ENCODE data around the gene IKZF2.
"Not testable (repeated sequence)": the region's sequence is repeated elsewhere in the genome, so short reads cannot be mapped to it uniquely, and the experiment has no call there.

Gene IKZF2

DNA sequence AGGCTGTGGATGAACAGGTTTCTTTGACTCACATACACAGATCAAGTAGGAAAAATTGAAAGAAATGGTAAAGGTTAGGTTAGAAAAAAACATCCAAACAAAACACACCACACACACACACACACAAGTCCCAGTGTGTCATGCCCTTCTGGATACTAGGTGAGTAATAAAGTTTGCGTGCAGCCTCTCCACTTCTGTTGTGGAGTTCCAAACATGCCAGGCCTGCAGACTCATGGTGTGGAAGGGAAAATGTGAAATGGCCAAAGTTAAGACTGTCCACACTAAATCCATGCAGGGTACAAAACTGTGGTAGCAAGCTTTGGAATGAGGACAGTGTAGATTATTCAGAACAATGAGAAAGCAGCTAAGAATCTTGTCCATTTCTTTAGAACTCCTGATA is 114.6 kb downstream of the IKZF2 start:
- DNase-seq (ENCODE audit: low read depth), result peak; percentile 21

DNA sequence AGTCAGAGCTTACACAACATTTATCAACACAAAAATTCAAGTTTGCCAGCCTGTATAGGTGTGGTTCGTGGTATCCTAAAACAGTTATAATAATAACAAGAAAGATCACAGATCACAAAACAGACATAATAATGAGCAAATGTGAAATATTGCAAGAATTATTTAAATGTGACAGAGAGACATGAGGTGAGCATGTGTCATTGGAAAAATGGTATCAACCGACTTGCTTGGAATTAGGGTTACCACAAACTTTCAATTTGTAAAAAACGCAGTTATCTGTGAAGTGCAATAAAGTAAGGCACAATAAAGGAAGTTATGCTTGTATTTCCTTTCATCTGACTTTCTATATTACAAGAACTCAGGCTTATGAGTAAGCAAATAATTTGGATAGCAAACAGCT is 116.8 kb downstream of the IKZF2 start:
- DNase-seq (ENCODE audit: low read depth), result no peak

DNA sequence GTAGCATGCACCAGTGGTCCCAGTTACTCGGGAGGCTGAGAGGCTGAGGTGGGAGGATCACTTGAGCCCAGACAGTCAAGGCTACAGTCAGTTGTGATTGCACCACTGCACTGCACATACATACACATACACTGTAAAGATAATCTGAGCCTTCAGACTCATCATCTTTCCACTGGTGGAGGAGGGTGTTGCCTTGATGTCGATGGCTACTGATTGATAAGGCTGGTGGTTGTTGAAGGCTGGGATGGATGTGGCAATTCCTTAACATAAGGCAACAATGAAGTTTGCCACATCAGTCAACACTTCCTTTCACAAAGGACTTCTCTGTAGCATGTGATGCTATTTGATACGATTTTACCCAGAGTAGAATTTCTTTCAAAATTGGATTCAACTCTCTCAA is 118.8 kb downstream of the IKZF2 start:
- no peak for DNase-seq (ENCODE audit: low read depth)

DNA sequence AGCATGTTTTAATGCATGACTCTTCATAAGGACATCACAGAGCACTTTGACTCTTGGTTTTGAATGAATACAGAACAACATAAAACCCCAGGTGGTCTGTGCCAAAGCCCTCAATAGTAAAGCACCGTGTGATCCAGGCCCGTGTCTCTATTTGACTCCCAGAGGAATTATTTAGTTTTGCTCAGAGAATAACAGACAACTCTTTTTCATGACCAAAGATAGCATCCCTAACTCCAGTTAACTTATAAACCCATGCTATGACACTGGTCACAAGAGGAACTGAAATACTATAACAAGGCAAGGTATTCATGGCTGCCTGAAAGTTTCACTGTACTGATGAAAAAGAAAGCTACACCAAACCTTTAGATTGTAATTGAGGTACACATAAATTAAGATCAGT is 128.4 kb downstream of the IKZF2 start:
- DNase-seq (ENCODE audit: low read depth), result no peak

DNA sequence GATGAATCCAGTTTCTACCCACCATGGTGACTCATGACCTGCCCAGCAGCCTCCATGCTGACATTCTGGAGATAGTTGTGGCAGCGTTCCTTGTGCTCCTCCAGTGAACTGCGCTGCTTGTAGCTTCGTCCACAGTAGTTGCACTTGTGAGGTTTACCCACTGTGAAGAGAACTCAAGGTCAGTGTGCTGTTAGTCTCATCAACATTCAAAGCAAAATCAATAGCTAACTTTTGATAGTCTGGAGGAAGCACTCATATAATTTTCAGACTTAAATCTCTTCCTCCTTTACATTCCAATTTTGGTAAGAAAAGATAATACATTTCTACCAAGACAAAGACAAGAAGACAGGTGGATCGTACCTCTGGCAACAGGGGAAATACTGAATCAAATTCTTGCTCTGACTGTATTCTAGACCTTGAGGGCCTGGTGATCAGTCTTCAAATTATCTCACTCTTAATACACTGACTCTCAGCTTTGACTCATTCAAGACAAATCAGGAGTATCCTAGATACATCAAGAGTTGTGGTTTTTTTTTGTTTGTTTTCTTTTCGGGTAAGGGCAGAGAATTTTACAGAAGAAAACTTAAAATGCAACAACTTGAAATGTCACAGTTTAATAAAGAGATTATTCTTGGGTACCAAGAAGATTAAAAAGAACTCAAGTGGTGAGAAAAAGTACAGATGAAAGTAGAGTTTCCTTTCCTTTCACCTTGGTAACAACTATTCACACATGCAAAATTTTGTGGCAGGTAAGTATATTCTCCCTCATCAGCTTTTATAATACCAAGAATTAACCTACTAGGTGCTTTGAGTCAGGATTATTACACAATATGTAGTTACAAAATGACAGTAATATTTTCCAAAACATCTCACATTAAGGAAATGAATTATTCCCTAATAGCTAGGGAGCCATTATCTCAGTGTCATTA is 129.2 kb downstream of the IKZF2 start:
- peak; percentile 33 for DNase-seq (ENCODE audit: low read depth)

DNA sequence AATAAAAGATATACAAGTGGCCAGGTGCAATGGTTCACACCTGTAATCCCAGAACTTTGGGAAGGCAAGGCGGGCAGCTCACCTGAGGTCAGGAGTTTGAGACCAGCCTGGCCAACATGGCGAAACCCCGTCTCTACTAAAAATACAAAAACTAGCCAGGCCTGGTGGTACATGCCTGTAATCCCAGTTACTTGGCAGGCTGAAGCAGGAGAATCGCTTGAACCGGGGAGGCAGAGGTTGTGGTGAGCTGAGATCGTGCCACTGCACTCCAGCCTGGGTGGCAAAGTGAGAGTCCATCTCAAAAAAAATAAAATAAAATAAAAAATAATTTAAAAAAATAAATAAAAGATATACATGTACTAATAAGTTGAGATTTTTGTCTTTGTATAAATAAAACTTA is 130.5 kb downstream of the IKZF2 start:
- not testable (repeated sequence) for DNase-seq (ENCODE audit: low read depth)

DNA sequence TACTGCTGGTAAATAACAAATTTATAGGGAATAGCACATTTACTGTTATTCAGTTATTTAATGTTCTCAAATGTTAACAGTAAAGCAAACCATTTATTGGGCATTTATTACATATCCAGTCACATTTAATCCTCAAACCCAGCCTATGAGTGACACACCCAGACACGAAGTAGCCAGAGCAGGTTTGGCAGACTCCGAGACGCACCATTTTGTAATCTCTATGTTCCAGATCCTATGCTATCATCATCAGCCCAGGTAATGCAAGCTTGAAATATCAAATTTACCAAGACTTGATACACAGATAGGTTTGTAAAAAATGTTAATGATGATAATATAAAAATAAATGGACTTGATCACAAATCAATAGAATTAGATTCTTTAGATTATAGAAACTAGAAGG is 131.1 kb downstream of the IKZF2 start:
- DNase-seq (ENCODE audit: low read depth), result no peak

DNA sequence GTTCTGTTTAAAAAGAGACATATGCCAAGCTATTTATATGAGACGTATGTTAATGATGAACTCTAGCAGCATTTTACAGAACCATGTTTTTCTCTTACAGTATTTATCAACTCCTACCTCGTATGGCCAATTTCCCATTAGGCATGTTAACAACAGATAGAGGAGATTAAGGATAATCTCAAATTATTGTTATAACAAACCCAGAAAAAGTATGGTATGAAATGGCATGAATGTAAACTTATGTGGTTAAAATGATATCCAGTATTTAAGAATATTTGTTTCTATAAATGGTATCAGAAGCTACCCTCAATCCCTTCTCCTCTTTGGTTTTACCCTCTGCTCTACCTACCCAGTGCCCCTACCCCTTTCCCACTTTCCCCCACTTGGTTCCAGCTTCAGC is 132.0 kb downstream of the IKZF2 start:
- DNase-seq (ENCODE audit: low read depth), result no peak

DNA sequence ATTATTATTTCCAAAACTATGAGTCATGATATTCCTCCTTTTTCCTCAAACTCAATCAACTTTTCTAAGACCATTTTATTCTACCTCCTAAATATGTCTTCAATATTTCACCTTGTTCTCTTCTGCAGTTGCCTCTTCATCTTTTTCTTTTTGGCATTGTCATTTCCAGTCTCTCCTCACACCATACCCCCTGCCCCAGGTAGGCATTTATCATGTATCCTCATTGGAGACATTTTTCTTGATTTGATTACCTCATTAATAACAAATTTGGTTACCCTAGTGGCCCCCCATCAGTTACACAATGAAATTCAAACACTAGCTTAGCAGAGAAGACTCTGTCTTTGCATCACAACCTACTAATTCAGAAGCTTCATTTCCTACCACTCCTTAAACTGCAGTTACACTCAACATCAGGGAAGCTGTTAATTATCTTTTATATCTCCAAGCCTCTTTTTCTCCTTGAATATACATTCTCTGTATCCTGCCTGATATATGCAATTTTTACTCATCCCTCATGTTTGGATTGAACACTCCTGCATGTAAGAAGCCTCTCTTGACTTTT is 133.0 kb downstream of the IKZF2 start:
- no peak for DNase-seq (ENCODE audit: low read depth)

DNA sequence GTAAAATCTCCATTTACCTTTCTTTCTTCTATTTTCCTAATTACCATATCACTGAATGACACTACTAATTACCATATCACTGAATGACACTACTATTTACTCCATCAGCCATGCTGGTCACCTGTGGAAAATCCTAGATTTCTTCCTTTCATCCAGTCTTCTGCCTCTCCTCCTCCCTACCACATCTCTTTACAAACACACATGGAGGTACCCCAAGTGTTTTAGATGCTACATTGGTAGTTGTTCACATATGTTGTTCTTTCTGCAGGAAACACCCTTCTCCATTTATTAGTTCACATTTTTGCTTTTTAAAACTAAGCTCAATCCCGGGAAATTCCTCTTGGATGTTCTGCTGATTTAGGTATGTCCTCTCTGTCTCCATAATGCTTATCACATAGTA is 134.0 kb downstream of the IKZF2 start:
- no peak for DNase-seq (ENCODE audit: low read depth)

DNA sequence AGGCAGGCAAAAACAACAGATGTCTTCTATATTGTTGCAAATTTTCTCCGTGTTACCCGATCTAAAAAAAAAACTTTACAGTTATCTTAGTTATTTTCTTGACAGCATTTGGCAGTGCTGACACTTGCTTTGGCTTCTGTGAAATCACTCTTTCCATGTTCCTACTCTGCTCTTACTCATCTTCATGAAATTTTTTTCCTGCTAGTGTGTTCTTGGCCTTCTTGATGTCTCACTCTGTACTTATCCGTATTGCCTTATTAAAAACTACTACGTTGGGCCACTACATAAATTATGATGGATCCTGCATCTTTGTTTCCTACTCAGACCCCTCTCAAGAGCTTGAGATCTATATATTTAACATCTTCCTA is 134.4 kb downstream of the IKZF2 start:
- no peak for DNase-seq (ENCODE audit: low read depth)

DNA sequence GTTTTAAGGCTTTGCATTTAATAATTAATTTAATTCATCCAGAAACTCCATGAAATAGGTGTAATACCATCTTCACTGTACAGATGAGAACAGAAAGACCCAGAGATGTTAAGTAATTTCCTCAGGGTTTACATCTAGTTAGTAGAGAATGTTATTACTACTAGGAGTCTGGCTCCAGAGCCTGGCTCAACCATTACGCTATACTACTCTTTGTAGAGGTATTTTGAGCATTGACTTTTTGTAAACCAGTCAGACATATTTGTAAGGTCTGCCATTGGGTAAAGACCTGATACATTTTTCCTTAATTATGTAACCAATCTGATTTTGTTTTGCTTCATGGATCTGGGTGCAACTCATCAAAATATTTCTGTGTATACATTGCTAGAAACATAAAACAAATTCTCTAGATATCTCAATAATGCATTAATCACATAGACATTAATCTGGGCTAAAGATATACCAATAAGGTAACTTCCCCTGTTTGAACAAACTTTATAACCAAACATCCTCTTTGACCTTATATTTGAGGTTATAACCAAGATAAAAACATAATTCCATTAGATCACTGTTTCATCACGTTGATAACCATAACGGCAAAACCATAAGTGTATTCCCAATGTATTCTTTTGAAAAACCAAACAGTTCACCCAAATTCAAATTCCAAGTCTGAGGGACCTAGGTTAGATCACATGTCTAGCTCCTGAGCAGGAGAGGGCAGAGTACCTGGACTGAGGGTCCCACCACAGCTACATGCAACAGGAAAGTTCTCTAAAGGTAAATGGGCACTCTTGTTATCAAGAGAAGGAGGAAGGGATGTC is 135.0 kb downstream of the IKZF2 start:
- no peak for DNase-seq (ENCODE audit: low read depth)

DNA sequence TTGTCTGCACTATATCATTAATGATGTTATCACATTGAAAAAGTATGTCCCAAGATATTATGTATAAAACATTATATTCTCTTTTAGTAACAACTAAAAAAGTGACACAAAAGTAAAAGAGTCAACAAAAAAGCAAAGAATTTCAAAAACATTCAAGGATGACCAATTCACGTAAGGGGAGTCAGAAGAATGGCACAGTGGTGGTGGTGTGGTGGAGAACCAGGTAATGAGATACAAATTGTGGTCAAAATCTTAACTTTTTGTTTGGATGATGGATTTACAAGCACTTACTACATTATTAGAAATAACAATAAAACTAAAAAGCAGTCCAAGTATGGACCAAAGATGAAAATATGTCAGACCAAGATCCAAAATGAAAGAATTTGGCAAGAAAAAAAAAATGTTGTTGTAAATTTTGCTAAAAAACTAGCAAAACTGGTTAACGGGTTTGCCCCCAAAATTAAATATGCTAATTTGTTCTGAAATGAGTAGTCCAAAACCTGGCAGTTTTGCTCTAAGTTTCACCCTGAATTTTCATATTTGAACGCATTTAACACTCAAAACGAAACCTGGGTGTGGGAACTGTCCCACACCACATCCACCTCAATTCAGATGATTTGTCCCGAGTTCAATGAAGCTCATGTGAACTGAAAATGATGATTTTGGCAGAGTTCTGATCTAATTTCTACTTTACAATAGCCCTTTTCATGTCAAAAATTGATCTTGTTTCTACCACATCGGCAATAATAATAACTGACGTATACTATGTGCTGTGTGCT is 135.8 kb downstream of the IKZF2 start:
- DNase-seq (ENCODE audit: low read depth), result no peak

DNA sequence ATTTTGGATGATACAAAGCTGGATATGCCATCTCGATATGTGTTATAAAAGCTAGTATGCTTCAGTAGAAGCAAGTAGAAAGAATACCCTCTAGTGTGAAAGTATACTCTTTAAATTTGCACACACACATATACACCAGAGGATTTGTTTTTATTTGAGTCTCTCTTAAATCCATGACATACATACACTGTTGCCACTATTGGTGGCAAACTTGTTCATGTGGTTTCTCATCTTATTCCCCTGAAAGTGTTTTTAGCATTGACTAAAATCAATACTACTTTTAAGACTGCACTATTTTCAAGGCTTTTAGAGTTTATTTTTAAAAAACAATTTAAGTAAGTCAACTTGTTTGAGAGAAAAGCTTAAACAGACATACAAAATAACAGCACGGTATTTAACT is 137.4 kb downstream of the IKZF2 start:
- no peak for DNase-seq (ENCODE audit: low read depth)

DNA sequence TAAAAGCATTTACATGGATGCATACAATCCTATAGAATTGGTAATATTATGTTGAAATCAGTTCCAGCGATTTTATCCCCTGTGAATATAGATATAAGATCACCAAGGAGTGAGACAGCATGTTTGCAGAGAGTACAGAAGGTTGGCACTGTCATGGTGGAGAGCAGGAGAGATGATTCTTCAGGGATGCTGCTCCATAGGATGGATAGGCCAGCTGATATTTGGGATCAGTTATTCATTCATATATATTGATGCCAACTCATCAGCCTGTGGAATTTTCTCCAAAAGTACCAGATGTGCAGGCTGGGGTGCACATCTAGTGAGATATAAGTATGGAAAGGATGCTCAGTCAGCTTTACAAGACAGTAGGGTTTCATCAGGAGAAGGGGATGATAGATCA is 139.9 kb downstream of the IKZF2 start:
- DNase-seq (ENCODE audit: low read depth), result no peak

DNA sequence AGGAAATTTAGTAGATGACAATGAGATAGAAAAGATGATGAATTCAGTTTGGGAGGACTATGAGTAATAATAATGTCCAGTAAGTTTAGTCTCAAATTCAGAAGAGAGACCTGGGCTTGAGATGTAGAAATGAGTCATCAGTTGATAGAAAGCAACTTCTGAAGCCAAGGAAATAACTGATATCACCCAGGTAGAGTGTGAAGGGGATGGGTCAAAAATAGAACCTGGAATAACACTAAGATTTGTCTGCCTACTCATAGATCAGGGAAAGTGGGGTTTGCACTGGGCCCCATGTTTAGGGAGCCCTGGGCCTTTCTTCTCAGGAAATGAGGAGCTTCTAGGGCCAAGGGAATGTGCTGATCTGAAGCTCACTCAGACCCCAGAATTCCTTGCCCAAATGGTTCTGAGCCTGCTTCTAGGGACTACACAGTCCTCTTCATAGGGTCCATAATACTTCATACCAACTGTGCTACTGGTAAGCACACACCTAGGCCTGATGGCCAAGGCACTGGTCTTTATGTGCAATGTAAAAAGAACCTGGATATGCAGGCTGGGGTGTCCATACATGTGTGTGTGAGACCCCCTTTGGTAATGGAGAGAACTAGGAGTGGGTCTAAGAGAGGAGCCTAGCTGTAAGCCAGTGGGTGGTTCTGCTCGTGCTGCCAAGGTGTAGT is 141.2 kb downstream of the IKZF2 start:
- DNase-seq (ENCODE audit: low read depth), result no peak

DNA sequence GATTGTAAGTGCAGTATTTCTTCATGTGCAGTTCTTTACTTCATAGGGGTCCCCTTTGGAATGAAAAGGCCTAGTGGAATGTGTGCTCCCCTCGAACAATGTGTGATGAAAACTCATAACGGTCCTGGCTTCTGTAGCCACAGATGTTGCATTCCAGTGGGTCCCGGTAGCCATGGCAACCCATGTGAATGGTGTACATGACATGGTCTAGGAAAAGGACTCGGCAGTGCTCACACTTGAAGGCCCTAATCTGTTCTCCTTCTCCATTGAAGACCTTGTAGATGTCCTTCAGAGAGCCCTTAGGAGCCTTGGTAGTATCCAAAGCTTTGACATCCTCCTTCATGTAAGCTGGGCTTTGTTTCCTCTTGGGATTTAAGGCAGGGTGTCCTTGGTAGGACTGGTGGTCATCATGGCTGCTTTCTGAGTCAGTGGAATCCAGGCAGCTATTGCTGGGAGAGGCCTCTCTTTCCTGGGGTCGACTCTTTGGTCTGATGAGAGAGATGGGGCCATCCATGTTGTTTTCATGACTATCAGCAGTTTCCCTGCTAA is 144.0 kb downstream of the IKZF2 start:
- DNase-seq (ENCODE audit: low read depth), result no peak

DNA sequence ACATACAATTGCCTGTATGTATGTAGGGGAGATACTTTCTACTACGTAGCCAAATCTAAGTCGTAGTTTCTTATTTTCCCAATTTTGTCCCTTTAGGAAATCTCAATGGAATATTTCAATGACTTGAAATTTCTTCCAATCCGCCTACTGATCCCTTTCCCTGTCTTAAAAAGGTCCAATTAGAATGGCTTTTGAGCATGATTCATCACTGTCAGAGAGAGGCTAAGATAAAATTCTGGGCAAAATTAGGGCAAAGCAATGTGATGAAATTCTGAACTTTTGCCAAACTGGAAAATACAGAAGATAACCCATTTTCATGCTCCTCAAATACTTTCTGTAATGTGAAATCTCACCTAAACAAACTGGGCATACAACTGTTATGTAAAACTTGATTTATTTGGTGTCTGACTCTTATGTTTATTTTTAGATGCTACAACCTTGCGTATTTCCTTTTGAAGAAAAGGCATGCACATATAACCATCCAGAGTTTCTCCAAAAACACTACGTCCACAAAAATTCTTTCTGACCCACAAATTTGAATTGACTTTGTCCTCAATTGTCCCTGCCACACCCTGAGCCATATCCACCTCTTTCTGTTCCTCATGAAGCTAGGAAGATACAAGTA is 147.1 kb downstream of the IKZF2 start:
- no peak for DNase-seq (ENCODE audit: low read depth)

DNA sequence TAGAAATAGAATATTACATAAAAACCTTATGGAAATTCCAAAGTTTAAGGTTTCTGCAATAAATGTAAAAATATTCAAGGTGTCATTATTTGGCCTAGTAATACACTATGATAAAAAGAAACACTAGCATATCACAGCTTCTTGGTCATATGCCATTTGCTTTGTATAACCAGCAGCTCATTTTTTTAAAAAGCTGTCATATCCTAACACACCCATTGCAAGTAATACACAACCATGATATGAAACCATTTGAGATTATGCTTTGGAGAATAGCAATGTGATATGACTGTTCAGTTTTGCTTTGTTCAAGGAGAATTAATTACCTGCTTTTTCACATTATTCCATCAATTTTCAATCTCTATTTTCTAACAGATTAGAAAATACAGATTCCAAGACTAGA is 149.0 kb downstream of the IKZF2 start:
- no peak for DNase-seq (ENCODE audit: low read depth)

DNA sequence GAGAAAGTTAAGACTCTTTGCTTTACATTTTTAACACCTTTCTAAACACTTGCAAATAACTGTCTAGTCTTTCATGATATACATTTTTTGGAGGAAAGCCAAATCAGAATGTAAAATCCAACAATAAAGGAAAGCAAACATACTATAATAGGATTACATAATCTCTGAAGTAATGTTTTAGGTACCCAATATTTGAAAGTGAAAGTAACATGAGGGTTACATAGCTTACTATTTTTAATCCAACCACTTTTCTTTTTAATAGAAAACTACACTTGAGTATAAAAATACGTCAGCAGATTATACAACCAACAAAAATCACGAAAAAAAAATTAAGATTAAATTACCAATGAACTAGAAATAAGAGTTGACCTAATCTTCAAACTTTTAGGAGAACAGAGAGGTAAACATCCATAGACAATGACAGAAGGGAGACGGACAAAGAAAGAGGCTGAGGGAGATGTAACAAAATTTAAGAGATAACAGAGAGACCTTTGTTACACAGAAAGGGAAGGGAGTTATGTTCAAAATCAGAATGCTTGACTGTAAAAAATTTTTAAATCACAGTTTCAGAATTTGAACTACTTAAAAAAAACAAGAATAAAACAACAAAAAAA is 150.0 kb downstream of the IKZF2 start:
- DNase-seq (ENCODE audit: low read depth), result no peak

Data from stromal cell of bone marrow (primary cell).